ENCODE data around the gene USP54.

DNA sequence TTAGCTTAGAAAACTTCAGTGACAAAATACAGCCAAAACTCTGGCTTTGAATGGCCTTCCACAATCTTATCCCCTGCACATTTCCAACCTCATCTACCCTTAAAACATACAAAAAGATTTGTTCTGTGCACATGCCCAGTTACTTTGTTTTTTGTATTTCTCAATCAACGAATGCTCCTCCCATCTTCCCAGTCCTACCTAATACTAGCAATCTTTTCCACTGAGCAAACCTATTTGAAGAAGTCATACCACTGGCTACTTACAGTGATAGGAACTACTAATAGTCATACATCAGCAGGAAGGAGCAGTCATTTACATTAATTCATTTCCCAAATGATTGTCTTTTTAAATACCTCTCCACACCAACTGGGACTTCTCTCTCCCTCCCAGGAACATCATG, 2.5 kb downstream of the USP54 start:
- TF ChIP-seq, protein P1, sequence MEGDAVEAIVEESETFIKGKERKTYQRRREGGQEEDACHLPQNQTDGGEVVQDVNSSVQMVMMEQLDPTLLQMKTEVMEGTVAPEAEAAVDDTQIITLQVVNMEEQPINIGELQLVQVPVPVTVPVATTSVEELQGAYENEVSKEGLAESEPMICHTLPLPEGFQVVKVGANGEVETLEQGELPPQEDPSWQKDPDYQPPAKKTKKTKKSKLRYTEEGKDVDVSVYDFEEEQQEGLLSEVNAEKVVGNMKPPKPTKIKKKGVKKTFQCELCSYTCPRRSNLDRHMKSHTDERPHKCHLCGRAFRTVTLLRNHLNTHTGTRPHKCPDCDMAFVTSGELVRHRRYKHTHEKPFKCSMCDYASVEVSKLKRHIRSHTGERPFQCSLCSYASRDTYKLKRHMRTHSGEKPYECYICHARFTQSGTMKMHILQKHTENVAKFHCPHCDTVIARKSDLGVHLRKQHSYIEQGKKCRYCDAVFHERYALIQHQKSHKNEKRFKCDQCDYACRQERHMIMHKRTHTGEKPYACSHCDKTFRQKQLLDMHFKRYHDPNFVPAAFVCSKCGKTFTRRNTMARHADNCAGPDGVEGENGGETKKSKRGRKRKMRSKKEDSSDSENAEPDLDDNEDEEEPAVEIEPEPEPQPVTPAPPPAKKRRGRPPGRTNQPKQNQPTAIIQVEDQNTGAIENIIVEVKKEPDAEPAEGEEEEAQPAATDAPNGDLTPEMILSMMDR (IDR thresholded peaks at IDR 0.05): no peak
- TF ChIP-seq POLR2A (IDR thresholded peaks at IDR 0.05) (no peak), POLR2AphosphoS5 (IDR thresholded peaks at IDR 0.05) (no peak)

Data from prostate gland (tissue), 2 donors.